Neural progenitor cell (in vitro differentiated cells): Measurements from ENCODE around the gene DNAJC25.

ENCODE experiments used
- CTCF ChIP-seq: fragments of 200-600 bp; sonication (generic); IDR thresholded peaks from 2 replicates; pipeline ENCODE4 v1.5.1; 2017; ENCODE audit warnings: antibody characterized with exemption, mild to moderate bottlenecking
- EZH2 ChIP-seq: fragments of 200-600 bp; sonication (generic); IDR thresholded peaks from 2 replicates; pipeline ENCODE4 v1.6.1; 2017; ENCODE audit warnings: antibody characterized with exemption, mild to moderate bottlenecking, moderate library complexity
- EZH2phosphoT487 ChIP-seq: fragments of 200-600 bp; sonication (generic); IDR thresholded peaks from 2 replicates; pipeline ENCODE4 v1.6.1; 2017; ENCODE audit warnings: antibody characterized with exemption

GRCh38 chr9:111599955-111600343 lies 31.2 kb upstream of the DNAJC25 start:
- no peak for TF ChIP-seq CTCF
- TF ChIP-seq EZH2 = no peak
- TF ChIP-seq EZH2phosphoT487 = no peak
